Activated naive CD8-positive, alpha-beta T cell treated with anti-CD3 and anti-CD28 coated beads, Interleukin-2, amount 50 U/mL, for 24 hours (primary cell): Measurements from ENCODE around the gene DDX41.

ENCODE experiments used
- ATAC-seq: fragments of 150-1000 bp; cut with Tn5 transposase; one replicate; pipeline ENCODE4 v1.10.0; 2021
- DNase-seq: peaks from one replicate; pipeline ENCODE4 v3.0.0; 2021
- H3K27ac Mint-ChIP-seq: one replicate; pipeline ENCODE4 v1.8.0; 2021; ENCODE audit warnings: mild to moderate bottlenecking, mixed read lengths
- H3K27me3 Mint-ChIP-seq: one replicate; pipeline ENCODE4 v1.8.0; 2021; ENCODE audit warnings: mixed read lengths
- H3K36me3 Mint-ChIP-seq: one replicate; pipeline ENCODE4 v1.8.0; 2021; ENCODE audit warnings: low read depth, mixed read lengths
- H3K4me1 Mint-ChIP-seq: one replicate; pipeline ENCODE4 v1.8.0; 2021; ENCODE audit warnings: mixed read lengths
- H3K4me3 Mint-ChIP-seq: one replicate; pipeline ENCODE4 v1.8.0; 2021; ENCODE audit warnings: mild to moderate bottlenecking, moderate library complexity, mixed read lengths
- H3K9me3 Mint-ChIP-seq: one replicate; pipeline ENCODE4 v1.8.0; 2021; ENCODE audit warnings: mixed read lengths

The DDX41 gene

DNA sequence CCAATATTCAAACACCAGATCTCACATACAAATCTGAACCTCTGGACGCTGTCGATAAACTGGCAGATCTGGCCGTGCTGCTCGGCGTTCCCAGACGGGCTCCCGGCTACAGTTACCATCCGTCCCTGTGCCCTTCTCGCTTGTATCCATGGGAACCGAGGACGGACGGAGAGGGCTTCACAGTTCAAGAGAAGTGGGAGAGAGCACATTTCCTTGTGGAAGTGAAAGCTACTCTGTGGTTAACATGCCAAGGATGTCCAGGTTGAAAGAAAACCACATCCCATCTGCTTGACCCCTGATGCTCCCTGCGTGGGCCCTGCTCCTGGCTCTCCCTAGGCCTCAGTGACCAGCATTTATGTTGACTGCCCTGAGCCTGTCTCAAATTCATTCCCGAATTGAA, 37.0 kb downstream of the DDX41 start:
- peaks cover 50% of the 10 kb centered on the region for H3K4me1 Mint-ChIP-seq
- DNase-seq, result no peak
- H3K9me3 Mint-ChIP-seq, result no peaks in the 10 kb centered on the region
- peak overlapping the region; percentile 98 for H3K27ac Mint-ChIP-seq
- peaks cover 2% of the 10 kb centered on the region for H3K36me3 Mint-ChIP-seq
- H3K27me3 Mint-ChIP-seq, result no peaks in the 10 kb centered on the region
- no peak overlapping the region for H3K4me3 Mint-ChIP-seq
- ATAC-seq, result no peak

DNA sequence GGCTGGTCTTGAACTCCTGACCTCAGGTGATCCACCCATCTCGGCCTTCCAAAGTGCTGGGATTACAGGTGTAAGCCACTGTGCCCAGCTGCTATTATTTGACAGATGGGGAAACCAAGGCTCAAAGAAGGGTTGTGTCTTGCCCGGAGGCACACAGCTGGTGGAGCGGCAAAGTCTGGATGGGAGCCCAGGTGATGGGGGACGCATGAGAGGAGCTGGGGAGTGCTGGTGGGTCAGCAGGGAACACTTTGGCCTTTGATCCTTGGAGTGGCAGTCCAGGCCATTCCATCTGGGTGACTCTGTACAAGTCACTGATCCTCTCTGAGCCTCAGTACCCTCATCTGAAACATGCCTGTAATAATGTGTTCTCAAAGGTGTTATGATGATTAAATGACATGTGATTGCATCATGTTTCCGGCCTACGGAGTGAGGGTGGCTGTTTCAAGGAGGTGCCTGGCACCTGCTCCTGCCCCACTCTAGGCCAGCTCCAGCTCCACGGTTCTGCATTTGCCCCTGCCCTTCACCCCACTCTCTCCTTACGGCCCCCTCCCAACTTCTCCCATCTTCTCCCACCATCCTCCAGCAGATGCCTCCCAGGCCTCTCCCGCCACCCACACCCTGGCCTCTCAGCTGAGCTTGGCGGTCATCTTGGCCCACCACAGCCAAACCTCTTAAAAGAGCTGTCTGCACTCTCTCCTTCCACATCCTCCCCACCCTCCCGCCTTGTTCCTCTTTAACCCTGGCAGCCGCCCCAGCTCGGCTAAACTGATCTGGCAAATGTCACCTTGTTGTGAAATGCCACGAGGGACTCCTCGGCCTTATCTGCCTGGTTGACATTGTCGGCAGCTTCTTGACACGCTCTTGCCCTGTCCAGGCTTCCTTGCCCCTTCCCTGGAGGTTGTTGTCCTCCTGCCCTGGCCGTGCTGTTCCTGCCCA, 37.8 kb downstream of the DDX41 start:
- Mint-ChIP-seq H3K9me3 (no peaks in the 10 kb centered on the region), H3K4me1 (peaks cover 58% of the 10 kb centered on the region), H3K36me3 (no peaks in the 10 kb centered on the region), H3K27ac (peak overlapping the region; percentile 98), H3K4me3 (peak overlapping the region; percentile 22), H3K27me3 (peaks cover 3% of the 10 kb centered on the region)
- DNase-seq (peak; percentile 71), ATAC-seq (peak; percentile 79)

DNA sequence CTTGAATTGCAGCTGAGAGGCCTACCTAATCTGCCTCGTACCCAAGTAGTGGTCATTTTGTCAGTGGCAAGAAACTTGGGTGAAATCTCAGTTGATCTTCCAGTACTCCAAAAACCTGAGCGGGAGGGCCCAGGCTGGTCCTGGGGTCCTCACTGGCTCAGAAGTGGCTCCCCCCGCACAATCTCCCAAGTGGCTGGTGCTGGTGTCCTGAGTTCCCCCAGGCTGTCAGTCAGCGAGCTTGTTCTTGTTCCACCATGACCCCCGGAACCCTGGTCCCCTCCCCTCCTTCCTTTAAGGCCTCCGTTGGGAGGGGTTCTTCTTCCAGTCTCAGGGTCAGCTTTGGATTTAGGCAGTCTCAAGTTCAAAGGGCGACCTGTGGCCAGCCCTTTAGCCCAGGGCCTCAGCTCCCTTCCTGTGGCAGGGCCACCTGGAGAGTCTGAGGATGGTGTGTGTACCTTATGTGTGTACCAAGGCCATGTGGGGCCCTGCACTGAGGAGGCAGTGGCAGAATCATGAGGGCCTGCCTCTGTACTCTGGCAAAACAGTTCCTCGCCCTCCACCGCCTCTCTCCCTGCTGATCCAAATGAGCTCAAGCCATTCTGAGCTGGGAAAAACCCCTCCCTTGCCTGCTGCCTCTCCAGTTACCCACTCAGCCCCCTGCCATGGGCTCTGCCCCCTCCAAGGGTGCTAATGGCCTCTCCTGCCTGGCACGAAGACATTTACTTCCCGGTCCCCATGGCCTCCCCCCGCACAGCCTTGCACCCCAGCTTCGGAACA, 38.9 kb downstream of the DDX41 start:
- no peak for ATAC-seq
- H3K4me3 Mint-ChIP-seq, result no peak overlapping the region
- peaks cover 59% of the 10 kb centered on the region for H3K4me1 Mint-ChIP-seq
- peak overlapping the region; percentile 73 for H3K27ac Mint-ChIP-seq
- H3K27me3 Mint-ChIP-seq, result peaks cover 5% of the 10 kb centered on the region
- no peaks in the 10 kb centered on the region for H3K36me3 Mint-ChIP-seq
- H3K9me3 Mint-ChIP-seq, result no peaks in the 10 kb centered on the region
- no peak for DNase-seq

DNA sequence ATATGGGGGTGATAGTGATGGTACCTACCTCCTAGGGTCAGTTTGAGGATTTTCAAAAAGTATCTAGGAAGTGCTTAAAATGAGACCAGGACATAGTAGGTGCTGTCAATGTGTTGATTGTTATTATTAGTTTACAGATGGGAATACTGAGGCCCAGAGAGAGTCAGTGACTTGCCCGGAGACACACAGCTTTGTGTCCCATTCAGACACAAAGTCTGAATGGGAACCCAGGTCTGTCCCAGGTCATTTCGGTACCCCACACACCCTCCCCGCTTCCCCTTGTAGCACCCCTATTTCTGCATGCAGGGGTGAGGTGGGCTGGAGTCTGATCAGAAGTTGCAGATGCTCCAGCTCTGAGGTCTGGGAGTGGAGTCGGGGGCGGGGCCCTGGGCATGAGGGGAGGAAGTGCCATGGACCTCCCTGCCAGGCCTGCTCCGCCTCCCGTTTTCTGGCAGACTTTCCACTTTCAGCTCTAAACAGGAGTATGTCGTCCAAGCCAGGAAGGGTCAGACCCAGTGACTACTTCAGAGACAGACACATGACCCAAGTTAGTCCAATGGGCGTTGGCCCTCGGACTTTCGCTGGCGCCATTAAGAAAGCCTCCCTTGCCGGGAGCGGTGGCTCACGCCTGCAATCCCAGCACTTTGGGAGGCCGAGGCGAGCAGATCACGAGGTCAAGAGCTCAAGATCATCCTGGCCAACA, 40.1 kb downstream of the DDX41 start:
- H3K27ac Mint-ChIP-seq, result peak overlapping the region; percentile 68
- H3K36me3 Mint-ChIP-seq, result peaks cover under 1% of the 10 kb centered on the region
- H3K27me3 Mint-ChIP-seq, result peaks cover 5% of the 10 kb centered on the region
- no peak for DNase-seq
- ATAC-seq, result no peak
- H3K4me1 Mint-ChIP-seq, result peaks cover 64% of the 10 kb centered on the region
- no peaks in the 10 kb centered on the region for H3K9me3 Mint-ChIP-seq
- no peak overlapping the region for H3K4me3 Mint-ChIP-seq

DNA sequence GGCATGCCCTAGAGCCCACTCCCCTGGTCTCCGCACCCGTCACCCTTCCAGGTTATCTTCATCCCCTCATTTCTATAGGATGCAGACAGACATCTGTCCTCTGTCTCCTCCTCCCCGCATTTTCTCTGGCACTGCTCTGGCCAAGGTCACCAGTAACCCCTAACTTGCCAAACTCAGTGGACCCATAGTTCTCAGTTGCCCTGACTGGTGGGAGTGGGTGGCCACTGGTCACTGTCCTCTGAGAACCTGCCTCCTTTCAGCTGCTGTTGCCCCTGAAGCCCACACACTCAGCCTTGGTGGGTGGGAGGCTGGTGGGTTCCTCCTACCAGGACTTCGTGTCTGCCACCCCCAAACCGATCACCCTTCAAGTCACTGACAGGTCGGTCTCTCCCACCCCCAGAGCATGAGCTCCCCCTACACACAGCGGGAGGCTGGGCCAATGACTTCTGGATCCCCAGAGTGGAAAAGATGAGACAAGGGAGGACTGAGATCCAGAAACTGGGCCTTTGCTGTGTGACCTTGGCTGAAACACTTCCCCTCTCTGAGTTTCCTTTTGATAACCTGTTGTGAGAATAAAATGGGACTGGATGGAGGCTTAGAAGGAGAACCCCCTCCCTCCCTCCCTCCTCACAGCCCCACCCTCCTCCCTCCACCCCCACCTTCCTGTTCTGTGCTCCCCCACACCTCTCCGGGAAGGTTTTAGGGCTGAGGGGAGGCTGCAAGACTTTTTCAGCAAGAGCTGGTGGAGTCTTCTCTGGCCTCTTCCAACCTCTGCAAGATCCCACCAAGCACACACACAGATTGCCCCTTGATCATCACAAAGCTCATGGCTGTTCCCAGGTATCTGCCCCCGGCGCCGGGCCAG, 41.0 kb downstream of the DDX41 start:
- Mint-ChIP-seq H3K27ac (peak overlapping the region; percentile 77), H3K27me3 (peaks cover 5% of the 10 kb centered on the region), H3K36me3 (peaks cover 3% of the 10 kb centered on the region), H3K9me3 (no peaks in the 10 kb centered on the region), H3K4me3 (no peak overlapping the region), H3K4me1 (peaks cover 72% of the 10 kb centered on the region)
- ATAC-seq (peak; percentile 27), DNase-seq (no peak)

DNA sequence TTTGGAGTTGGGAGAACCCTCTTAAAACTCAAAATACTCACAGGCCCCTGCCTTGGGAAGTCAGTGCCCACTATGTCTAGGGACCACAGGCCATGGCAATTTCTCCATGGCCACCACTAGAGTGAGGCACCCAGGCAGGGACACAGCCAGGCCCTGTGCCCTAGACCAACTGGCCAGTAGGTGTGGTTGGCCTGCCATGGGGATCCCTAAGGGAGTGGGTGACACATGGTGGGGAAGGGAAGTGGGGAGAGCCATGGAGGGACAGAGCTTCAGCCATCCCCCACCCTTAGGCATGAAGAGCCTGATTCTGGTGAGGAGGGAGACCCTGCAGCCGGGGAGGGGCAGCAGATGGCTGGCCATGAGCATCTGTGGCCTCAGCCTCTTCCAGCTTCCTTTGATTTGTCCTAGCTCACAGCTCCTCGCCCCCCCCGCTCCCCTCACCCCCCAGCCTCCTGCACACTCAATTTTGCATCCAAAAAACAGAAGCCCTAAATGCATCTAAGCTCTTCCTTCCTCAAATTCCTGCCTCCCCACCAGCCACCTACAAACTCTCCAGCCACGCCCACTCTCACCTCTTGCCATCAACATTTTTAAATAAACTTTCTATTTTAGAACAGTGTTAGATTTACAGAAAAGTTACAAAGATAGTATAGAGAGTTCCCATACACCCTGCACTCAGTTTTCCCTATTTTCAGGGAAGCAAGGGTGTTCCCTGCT, 41.8 kb downstream of the DDX41 start:
- H3K27me3 Mint-ChIP-seq, result peaks cover 5% of the 10 kb centered on the region
- H3K4me1 Mint-ChIP-seq, result peaks cover 76% of the 10 kb centered on the region
- peaks cover 5% of the 10 kb centered on the region for H3K36me3 Mint-ChIP-seq
- H3K27ac Mint-ChIP-seq, result peak overlapping the region; percentile 77
- no peaks in the 10 kb centered on the region for H3K9me3 Mint-ChIP-seq
- ATAC-seq, result no peak
- DNase-seq, result no peak
- H3K4me3 Mint-ChIP-seq, result no peak overlapping the region

DNA sequence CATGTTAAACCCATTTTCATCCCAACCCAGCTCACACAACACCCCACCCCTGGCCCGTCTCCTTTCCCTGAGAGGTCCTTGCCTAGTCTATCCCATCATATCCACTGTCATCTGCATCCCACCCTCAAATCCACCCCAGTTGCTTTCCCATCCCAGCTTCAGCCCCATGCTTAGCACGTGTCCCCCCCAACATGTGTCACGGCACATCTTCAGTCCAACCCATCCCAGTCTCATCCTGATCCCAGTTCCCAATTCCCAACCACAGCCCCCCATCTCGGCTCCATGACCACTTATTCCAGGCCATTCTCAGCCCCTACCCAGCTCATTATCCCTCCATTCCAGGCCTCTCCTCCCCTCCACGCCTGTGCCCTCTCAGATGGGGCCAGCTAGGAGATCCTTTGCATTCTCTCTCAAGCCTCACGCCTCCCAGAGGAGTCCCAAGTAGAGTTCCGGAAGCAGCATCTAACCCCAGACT, 42.7 kb downstream of the DDX41 start:
- DNase-seq, result no peak
- peak overlapping the region; percentile 74 for H3K4me3 Mint-ChIP-seq
- H3K27ac Mint-ChIP-seq, result peak overlapping the region; percentile 65
- H3K36me3 Mint-ChIP-seq, result peaks cover 5% of the 10 kb centered on the region
- peaks cover 5% of the 10 kb centered on the region for H3K27me3 Mint-ChIP-seq
- peaks cover 66% of the 10 kb centered on the region for H3K4me1 Mint-ChIP-seq
- ATAC-seq, result no peak
- H3K9me3 Mint-ChIP-seq, result no peaks in the 10 kb centered on the region

DNA sequence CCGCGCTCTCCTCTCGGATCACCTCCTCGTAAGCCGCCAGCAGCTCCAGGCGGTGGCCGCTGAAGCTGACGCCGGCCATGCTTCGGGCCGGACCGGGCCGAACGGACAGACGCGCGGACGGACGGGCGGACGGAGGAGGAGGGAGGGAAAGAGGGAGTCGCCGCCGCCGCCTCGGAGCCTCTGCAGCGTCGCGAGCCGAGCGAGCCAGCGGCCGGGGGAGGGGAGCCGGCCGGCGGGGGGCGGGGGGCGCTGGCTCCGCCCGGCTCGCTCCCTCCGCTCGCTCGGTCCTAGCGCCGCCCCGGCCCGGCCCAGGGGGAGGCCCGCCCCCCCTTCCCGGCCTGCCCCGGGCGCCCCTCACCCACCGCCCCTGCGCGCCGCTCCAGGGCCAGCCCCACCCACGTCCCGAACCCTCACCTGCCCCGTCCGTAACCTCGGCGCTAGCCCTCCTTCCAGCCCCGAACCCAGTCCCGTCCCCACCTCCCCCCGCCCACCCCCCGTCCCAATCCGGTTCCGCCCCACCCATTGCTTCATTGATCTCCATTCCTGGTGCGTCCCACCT, 43.2 kb downstream of the DDX41 start, which contains the start of gene DBN1:
Gene DBN1, minus strand, starts transcription at position 192 of the 559 bp plus-strand sequence. Its CDS starts 113 bp downstream, at position 79.
- ATAC-seq (peak; percentile 16), DNase-seq (peak; percentile 52)
- Mint-ChIP-seq H3K36me3 (peaks cover 5% of the 10 kb centered on the region), H3K9me3 (no peaks in the 10 kb centered on the region), H3K4me1 (peaks cover 63% of the 10 kb centered on the region), H3K4me3 (peak within 1 kb of the TSS; percentile 81), H3K27me3 (peaks cover 5% of the 10 kb centered on the region), H3K27ac (peak within 1 kb of the TSS; percentile 72)

DNA sequence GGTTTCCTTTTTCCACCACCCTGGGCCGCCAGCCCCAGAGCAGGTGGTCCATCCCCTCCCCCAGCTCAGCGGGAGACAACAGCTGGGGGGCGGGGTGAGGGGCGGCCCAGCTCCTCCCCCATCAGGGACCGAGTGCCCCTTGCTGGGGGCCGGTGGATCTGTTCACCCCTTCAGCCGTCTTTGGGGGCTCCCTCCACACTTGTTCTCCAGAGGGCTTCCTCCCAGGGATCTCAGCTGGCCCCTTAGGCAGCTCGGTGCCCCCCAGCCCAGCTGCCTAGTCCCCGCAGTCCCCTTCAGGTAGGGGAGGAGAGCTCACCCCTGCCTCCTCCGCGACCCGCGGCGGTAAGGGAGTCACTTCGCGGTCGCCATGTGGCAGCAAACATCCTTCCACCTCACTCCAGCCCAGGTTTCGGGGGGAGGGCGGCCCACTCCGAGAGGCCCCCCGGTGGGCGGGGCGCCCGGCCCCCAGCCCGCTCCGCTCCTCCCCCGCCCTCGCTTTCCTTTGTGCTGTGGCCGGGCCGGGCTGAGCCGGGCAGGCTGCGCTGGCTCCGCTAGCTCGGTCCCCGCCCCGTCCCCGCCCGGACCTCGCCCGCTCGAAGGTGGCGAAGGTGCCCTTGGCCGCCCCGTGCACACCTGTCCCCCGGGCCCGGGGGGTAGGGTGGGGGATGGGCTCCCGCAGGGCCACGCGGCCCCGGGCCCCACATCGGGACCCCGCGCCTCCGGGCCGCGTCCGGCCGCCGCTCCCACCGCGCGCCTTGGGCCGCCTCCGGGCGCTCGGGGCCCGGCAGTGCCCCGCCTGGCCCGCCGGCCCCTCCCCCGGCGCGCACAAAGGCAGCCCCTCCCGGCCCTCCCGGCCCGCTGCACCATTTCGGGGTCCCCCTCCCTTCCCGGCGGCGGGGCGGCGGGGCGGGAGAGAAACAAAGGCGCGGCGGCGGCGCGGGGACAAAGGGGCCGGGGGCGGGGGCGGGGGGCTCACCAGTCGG, 44.0 kb downstream of the DDX41 start:
- Mint-ChIP-seq H3K4me3 (peak overlapping the region; percentile 81), H3K9me3 (no peaks in the 10 kb centered on the region), H3K4me1 (peaks cover 56% of the 10 kb centered on the region), H3K27me3 (peaks cover 5% of the 10 kb centered on the region), H3K27ac (peak overlapping the region; percentile 72), H3K36me3 (peaks cover 9% of the 10 kb centered on the region)
- DNase-seq, result peak; percentile 87
- peak; percentile 55 for ATAC-seq

DNA sequence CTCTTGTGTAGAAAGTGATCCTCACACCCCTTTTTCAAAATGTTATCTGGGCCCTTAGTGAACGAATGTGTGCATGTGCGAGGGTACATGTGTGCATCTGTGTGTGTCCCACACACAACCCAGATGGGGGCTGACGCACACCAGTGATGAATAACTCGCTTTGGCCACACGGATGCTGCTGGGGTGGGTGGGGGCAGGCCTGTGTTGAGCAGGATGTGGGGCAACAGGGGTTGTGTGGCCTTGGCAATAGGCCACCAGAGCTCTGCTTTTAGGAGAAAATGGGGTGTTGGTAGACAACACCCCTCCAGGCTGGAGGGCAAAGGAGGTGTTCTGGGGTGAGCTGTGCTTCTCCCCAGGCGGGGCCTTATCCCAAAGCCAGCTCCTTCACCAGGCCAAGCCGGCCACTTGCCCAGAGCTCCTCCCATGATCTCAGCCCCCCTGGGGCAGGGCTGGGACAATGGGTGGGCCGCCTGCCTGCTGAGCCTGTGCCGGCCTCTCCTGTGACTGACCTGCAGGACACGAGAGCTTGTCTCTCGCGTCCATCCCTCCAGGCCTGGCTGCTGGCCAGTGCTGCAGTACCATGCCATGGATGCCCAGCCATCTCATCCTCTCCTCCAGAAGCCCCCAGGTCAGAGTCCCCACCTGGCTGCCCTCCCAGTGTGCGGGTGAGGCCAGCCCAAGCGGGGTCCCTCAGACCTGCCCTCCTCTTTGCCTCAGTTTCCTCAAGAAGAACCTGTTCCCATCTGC, 45.0 kb downstream of the DDX41 start:
- ATAC-seq (peak; percentile 71), DNase-seq (peak; percentile 70)
- peak overlapping the region; percentile 76 for H3K27ac Mint-ChIP-seq
- H3K9me3 Mint-ChIP-seq, result no peaks in the 10 kb centered on the region
- peaks cover 16% of the 10 kb centered on the region for H3K36me3 Mint-ChIP-seq
- peak overlapping the region; percentile 81 for H3K4me3 Mint-ChIP-seq
- peaks cover 5% of the 10 kb centered on the region for H3K27me3 Mint-ChIP-seq
- H3K4me1 Mint-ChIP-seq, result peaks cover 51% of the 10 kb centered on the region

DNA sequence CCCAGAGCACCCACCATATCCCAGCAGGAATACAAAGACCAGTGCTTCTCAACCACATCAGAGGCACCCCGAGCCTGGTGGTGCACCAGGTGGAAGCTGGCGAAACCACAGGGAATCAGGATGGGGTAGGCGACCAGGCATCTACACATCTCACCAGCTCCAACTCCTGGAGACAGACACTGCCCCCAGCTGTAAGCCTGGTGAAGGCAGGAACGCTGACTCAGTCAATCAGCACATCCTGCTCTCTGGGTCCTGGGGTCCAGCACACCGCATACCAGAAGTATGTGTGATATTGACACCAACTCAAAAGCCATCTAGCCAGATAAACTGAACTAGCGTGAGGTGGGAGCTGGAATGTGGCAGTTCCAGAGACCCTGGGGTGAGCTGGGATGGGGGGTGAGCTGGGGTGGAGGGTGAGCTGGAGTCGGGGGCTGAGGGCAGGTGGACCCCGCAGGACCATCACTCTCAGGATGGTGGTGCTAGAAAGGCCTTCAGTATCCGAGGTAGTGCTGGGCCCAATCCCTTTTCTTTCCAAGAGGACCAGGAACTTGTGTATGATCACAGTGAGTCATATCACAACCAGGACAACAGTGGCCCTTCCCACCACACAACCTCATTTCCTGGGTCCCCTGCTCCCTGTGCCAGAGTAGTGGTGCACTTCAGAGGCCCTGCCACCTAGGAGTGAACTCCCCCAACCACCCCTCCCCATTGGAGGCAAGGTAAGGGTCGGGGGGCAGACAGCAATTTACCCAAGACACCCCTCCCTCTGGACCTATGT, 45.8 kb downstream of the DDX41 start:
- Mint-ChIP-seq H3K9me3 (no peaks in the 10 kb centered on the region), H3K4me1 (peaks cover 43% of the 10 kb centered on the region), H3K27me3 (peaks cover 5% of the 10 kb centered on the region), H3K4me3 (peak overlapping the region; percentile 81), H3K27ac (peak overlapping the region; percentile 76), H3K36me3 (peaks cover 18% of the 10 kb centered on the region)
- no peak for DNase-seq
- no peak for ATAC-seq
